SK-N-SH treated with all-trans-retinoic acid at 6 μM for 48 hours (cell line): Measurements from ENCODE around the gene UBAP1L.

ENCODE experiments used
- ATAC-seq: fragments of 200-7000 bp; cut with Tn5 transposase; 3 replicates; pipeline ENCODE4 v1.9.1; 2020; ENCODE audit warnings: mild to moderate bottlenecking, moderate library complexity
- ARNTL ChIP-seq: fragments of 450-650 bp; formaldehyde crosslinking; IDR thresholded peaks from 2 replicates; pipeline ENCODE4 v1.5.0; 2020; ENCODE audit warnings: low read depth, mild to moderate bottlenecking, moderate library complexity, borderline replicate concordance
- BACH2 ChIP-seq: fragments of 250-450 bp; sonication (Bioruptor Pico); IDR thresholded peaks from 2 replicates; pipeline ENCODE4 v1.9.0; 2021; ENCODE audit warnings: mild to moderate bottlenecking, borderline replicate concordance
- CREB5 ChIP-seq: fragments of 250-450 bp; sonication (Bioruptor Pico); IDR thresholded peaks from 2 replicates; pipeline ENCODE4 v1.5.1; 2020; ENCODE audit warnings: low read depth, mild to moderate bottlenecking, moderate library complexity
- CSDC2 ChIP-seq: fragments of 250-450 bp; sonication (Bioruptor Pico); IDR thresholded peaks from 2 replicates; pipeline ENCODE4 v1.5.0; 2020; ENCODE audit warnings: mild to moderate bottlenecking, moderate library complexity
- CSRNP3 ChIP-seq: fragments of 250-450 bp; sonication (Bioruptor Pico); IDR thresholded peaks from 2 replicates; pipeline ENCODE4 v1.5.1; 2021; ENCODE audit warnings: mild to moderate bottlenecking, moderate library complexity
- ESRRG ChIP-seq: fragments of 250-450 bp; sonication (Bioruptor Pico); IDR thresholded peaks from 2 replicates; pipeline ENCODE4 v1.6.1; 2021; ENCODE audit warnings: mild to moderate bottlenecking
- ISL1 ChIP-seq: fragments of 250-450 bp; sonication (Bioruptor Pico); IDR thresholded peaks from 2 replicates; pipeline ENCODE4 v2.1.2; 2022; ENCODE audit warnings: mild to moderate bottlenecking, moderate library complexity
- OSR1 ChIP-seq: fragments of 250-450 bp; sonication (Bioruptor Pico); IDR thresholded peaks from 2 replicates; pipeline ENCODE4 v1.8.0; 2022; ENCODE audit warnings: moderate library complexity, mild to moderate bottlenecking, inconsistent platforms
- PATZ1 ChIP-seq: fragments of 250-450 bp; sonication (Bioruptor Pico); IDR thresholded peaks from 2 replicates; pipeline ENCODE4 v1.8.0; 2020; ENCODE audit warnings: mild to moderate bottlenecking, moderate library complexity, borderline replicate concordance
- POU6F1 ChIP-seq: fragments of 250-450 bp; sonication (Bioruptor Pico); IDR thresholded peaks from 2 replicates; pipeline ENCODE4 v1.8.0; 2021; ENCODE audit warnings: low read depth, mild to moderate bottlenecking, moderate library complexity, borderline replicate concordance
- PPARA ChIP-seq: fragments of 250-450 bp; sonication (Bioruptor Pico); IDR thresholded peaks from 2 replicates; pipeline ENCODE4 v1.5.0; 2020; ENCODE audit warnings: mild to moderate bottlenecking, borderline replicate concordance
- RARB ChIP-seq: fragments of 250-450 bp; sonication (Bioruptor Pico); IDR thresholded peaks from 2 replicates; pipeline ENCODE4 v1.8.0; 2021; ENCODE audit warnings: mild to moderate bottlenecking, moderate library complexity
- TCF4 ChIP-seq: fragments of 250-450 bp; sonication (Bioruptor Pico); IDR thresholded peaks from 2 replicates; pipeline ENCODE4 v1.8.0; 2021; ENCODE audit warnings: mild to moderate bottlenecking, moderate library complexity, borderline replicate concordance
- TOX ChIP-seq: fragments of 250-450 bp; sonication (Bioruptor Pico); IDR thresholded peaks from 2 replicates; pipeline ENCODE4 v1.8.0; 2021; ENCODE audit warnings: mild to moderate bottlenecking, moderate library complexity, borderline replicate concordance
- TSHZ2 ChIP-seq: fragments of 250-450 bp; sonication (Bioruptor Pico); IDR thresholded peaks from 2 replicates; pipeline ENCODE4 v1.5.0; 2020; ENCODE audit warnings: mild to moderate bottlenecking, moderate library complexity
- ZC3H10 ChIP-seq: fragments of 250-450 bp; sonication (Bioruptor Pico); IDR thresholded peaks from 2 replicates; pipeline ENCODE4 v1.5.1; 2021; ENCODE audit warnings: mild to moderate bottlenecking, moderate library complexity
- ZFP3 ChIP-seq: fragments of 250-450 bp; sonication (Bioruptor Pico); IDR thresholded peaks from 2 replicates; pipeline ENCODE4 v1.5.0; 2020; ENCODE audit warnings: mild to moderate bottlenecking, moderate library complexity
- ZFP30 ChIP-seq: fragments of 450-650 bp; formaldehyde crosslinking; IDR thresholded peaks from 2 replicates; pipeline ENCODE4 v1.5.0; 2022; ENCODE audit warnings: mild to moderate bottlenecking, moderate library complexity
- ZNF565 ChIP-seq: fragments of 450-650 bp; formaldehyde crosslinking; conservative IDR thresholded peaks from 2 replicates; pipeline ENCODE4 v1.5.0; 2020; ENCODE audit warnings: low read depth, mild to moderate bottlenecking, moderate library complexity
- ZNF70 ChIP-seq: fragments of 450-650 bp; formaldehyde crosslinking; IDR thresholded peaks from 2 replicates; pipeline ENCODE4 v1.5.0; 2020; ENCODE audit warnings: mild to moderate bottlenecking, moderate library complexity
- ZNF8 ChIP-seq: fragments of 450-650 bp; formaldehyde crosslinking; IDR thresholded peaks from 2 replicates; pipeline ENCODE4 v1.5.0; 2020; ENCODE audit warnings: mild to moderate bottlenecking, moderate library complexity

Gene UBAP1L

GRCh38 chr15:65062726-65063125 lies 52.3 kb downstream of the UBAP1L start (continued):
- TF ChIP-seq ZC3H10 (CRISPR knock-in tag) = no peak
- no peak for TF ChIP-seq PATZ1 (CRISPR knock-in tag)
- TF ChIP-seq OSR1 (CRISPR knock-in tag) = no peak
- TF ChIP-seq TOX = no peak
- no peak for TF ChIP-seq ZFP30 (CRISPR knock-in tag)
- TF ChIP-seq ESRRG = no peak
- TF ChIP-seq PPARA (CRISPR knock-in tag) = no peak
- no peak for TF ChIP-seq CREB5 (CRISPR knock-in tag)
- no peak for TF ChIP-seq TCF4
- no peak for TF ChIP-seq ZNF70 (CRISPR knock-in tag)
- no peak for TF ChIP-seq ZNF8 (CRISPR knock-in tag)
- TF ChIP-seq, all 23 proteins: peak for 0

GRCh38 chr15:65062061-65062460 lies 52.9 kb downstream of the UBAP1L start:
- TF ChIP-seq ZNF8 (CRISPR knock-in tag) (no peak), ISL1 (no peak), ARNTL (CRISPR knock-in tag) (no peak), POU6F1 (CRISPR knock-in tag) (no peak), ZC3H10 (CRISPR knock-in tag) (no peak), ZNF70 (CRISPR knock-in tag) (no peak), CSDC2 (CRISPR knock-in tag) (no peak), PPARA (CRISPR knock-in tag) (no peak), OSR1 (CRISPR knock-in tag) (no peak), ZNF565 (no peak), BACH2 (no peak), RARB (CRISPR knock-in tag) (no peak), TSHZ2 (no peak), PATZ1 (CRISPR knock-in tag) (no peak), ZFP3 (CRISPR knock-in tag) (no peak), CSRNP3 (CRISPR knock-in tag) (no peak), ZFP30 (CRISPR knock-in tag) (no peak), ESRRG (no peak)
- TF ChIP-seq, all 23 proteins: peak for 0
- ATAC-seq = no peak
